HT1080 (cell line): ENCODE data around the gene TBC1D28. TPM values are rescaled to one million over a fixed set of nuclear protein-coding genes. Genes with fewer than 3 reads are reported as not detected.
"Not testable (repeated sequence)": the region's sequence is repeated elsewhere in the genome, so short reads cannot be mapped to it uniquely, and the experiment has no call there.

ENCODE experiments used
- DNase-seq: peaks from one replicate; pipeline ENCODE4 v3.0.0-alpha.2; 2015; ENCODE audit warnings: low read depth
- small RNA-seq: library from RNA; depleted of rRNA; stranded (forward); fragments of <200 nt; gene quantifications from one replicate; pipeline ENCODE3, GENCODE V24; 2014
- total RNA-seq: library from RNA; depleted of rRNA; stranded (reverse); fragments of >200 nt; shearing (Covaris generic); gene quantifications from 2 replicates; pipeline ENCODE4 v1.2.3, GENCODE V29; 2014; rRNA removed

TBC1D28 gene
- total RNA-seq, 1 experiment from 2014 or later = not detected

DNA sequence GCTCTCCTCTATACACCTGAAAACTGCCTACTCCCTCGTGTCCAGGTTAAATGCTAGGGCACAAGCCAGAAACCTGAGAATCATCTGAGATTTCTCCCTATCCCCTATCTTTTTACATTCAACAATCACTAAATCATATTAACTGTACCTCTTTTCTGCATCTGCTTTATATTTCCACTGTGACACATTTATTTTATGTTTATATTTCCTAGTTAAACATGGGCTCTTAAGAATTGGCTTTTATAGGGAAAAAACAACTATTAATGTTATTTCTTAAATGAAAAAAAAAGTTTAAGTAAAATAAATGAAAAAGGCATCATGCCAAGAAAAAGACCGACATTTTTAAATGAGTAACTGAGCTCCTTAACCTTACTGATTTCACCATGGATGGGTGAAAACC lies 26.6 kb downstream of the TBC1D28 start:
- not testable (repeated sequence) for DNase-seq

DNA sequence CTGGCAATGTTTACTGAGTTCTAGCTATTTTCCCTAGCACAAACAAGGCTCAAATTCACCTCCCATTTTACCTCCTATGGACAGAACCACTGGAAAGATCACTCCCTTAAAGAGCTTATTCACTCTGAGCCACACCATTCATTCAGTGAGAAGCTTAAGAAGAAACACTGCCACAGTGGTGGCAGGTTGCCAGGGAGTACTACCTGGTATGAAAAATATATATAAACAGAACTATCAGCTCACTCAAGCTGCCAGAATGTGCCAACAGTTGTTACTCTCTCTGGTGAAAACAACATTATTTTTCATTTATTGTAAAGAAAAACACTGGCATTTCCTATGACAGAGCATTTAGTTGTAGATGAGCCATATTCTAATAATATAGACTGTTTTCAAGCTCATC lies 31.2 kb downstream of the TBC1D28 start:
- DNase-seq = not testable (repeated sequence)

DNA sequence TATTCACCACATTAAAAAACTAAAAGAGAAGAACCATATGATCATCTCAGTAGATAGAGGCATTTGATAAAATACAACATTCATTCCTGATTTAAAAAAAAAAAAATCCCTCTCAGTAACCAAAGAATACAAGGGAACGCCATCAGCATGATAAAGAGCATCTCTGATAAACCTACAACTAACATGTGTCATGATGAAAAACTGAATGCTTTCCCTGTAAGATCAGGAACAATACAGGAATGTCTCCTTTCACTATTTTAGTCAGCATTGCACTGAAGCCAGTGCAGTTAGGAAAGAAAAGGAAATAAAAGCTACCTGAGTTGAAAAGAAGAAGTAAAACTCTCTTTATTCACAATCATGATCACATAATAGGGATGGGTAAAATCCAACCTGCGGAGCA lies 51.1 kb downstream of the TBC1D28 start:
- DNase-seq = not testable (repeated sequence)

Small RNAs within 50 kb of the gene (small RNA-seq; reads per million reads assigned to genes)
- gene AC026271.2 = not detected

Other genes starting within 250 kb of the TBC1D28 start
- gene LGALS9C, start 167.6 kb downstream of the TBC1D28 start, total RNA-seq = not detected in 2 replicates
- 2.7 and 3.0 TPM in 2 replicates for gene FOXO3B, start 37.9 kb upstream of the TBC1D28 start, total RNA-seq
- not detected in 2 replicates for gene FBXW10, start 99.7 kb upstream of the TBC1D28 start, total RNA-seq
- 33.8 and 36.4 TPM in 2 replicates for gene TVP23B, start 136.8 kb upstream of the TBC1D28 start, total RNA-seq
- 34.4 and 49.2 TPM in 2 replicates for gene PRPSAP2, start 213.7 kb upstream of the TBC1D28 start, total RNA-seq